KOPT-K1 (cell line): Measurements from ENCODE around the gene FAM216A.
"Not testable (repeated sequence)": the region's sequence is repeated elsewhere in the genome, so short reads cannot be mapped to it uniquely, and the experiment has no call there.

Source experiments
- H3K27ac ChIP-seq: fragments of 200-600 bp; sonication (generic); 2 replicates; pipeline ENCODE4 v1.5.1; 2016; ENCODE audit warnings: antibody characterized with exemption, mild to moderate bottlenecking, low read depth, low read length; ENCODE audit not compliant: poor library complexity, severe bottlenecking
- H3K36me3 ChIP-seq: fragments of 200-600 bp; sonication (generic); 2 replicates; pipeline ENCODE4 v1.5.1; 2017; ENCODE audit warnings: antibody characterized with exemption, mild to moderate bottlenecking, low read length, moderate library complexity; ENCODE audit not compliant: insufficient read depth
- H3K9me3 ChIP-seq: fragments of 200-600 bp; sonication (generic); 2 replicates; pipeline ENCODE4 v1.5.1; 2017; ENCODE audit warnings: antibody characterized with exemption, low read length, mild to moderate bottlenecking; ENCODE audit not compliant: insufficient read depth, poor library complexity, severe bottlenecking

The FAM216A gene

DNA sequence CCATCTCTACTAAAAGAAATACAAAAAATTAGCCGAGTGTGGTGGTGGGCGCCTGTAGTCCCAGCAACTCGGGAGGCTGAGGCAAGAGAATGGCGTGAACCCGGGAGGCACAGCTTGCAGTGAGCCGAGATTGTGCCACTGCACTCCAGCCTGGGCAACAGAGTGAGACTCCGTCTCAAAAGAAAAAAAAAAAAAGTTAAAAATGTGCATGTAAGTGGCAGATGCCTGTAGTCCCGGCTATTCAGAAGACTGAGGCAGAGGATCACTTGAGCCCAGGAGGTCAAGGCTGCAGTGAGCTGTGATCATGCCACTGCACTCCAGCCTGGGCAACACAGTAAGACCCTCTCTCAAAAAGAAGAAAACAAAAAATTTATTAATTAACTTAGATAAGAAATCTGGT lies 49.4 kb downstream of the FAM216A start:
- not testable (repeated sequence) for H3K9me3 ChIP-seq

DNA sequence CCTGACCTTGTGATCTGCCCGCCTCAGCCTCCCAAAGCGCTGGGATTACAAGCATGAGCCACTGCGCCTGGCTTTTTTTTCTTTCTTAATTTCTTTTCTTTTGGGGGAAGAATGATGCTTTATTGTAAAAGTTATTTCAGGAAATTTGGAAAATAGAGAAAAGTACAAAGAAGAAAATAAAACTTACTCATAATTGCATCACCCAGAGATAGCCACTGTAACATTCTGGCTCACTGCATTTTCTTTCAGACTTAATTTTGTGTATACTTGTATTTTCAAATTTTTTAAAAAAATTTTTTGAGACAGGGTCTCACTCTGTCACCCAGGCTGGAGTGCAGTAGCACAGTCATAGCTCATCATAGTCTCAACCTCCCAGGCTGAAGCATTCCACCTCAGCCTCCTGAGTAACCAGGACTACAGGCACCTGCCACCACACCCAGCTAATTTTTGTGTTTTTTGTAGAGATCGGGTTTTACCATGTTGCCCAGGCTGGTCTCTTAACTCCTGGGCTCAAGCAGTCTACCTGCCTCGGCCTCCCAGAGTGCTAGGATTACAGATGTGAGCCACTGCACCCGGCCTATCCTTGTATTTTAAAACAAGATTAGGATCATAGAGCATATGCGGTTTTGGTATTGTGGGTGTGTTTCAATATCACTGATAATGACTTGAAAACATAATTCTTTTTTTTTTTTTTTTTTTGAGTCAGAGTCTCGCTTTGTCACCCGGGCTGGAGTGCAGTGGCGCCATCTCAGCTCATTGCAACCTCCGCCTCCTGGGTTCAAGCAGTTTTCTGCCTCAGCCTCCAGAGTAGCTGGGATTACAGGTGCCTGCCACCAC lies 52.4 kb downstream of the FAM216A start:
- H3K9me3 ChIP-seq, H3K36me3 ChIP-seq, H3K27ac ChIP-seq: not testable (repeated sequence)

More for the DNA sequence above, 49.4 kb downstream of the FAM216A start:
- H3K27ac ChIP-seq, H3K36me3 ChIP-seq: not testable (repeated sequence)

DNA sequence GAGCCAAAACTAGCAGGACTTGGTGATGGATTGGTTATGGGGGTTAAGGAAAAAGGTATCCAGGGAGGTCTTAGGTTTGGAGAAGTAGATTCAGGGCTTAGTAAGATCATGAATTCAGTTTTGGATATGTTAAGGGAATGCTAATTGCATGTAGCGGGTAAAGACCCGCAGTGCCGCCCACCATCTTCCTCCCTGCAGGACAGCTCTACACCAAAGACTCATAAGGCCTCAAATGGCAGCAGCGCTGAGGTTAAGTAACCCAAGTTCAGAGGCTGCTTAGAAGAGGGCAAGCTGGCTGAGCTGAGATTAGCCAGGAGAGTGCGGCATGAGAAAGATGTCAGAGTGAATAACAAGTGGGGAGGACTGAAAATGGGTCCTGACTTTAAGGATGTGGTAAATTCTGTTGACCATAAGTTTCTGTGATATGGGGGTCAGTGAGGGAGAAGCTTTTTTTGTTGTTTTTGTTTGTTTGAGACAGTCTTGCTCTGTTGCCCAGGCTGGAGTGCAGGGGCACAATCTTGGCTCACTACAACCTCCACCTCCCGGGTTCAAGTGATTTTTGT lies 59.7 kb downstream of the FAM216A start:
- Histone ChIP-seq H3K9me3 (no peaks in the 10 kb centered on the region), H3K36me3 (peaks cover 40% of the 10 kb centered on the region), H3K27ac (no peak overlapping the region)

GRCh38 chr12:110530511-110530910 lies 61.9 kb downstream of the FAM216A start:
- Histone ChIP-seq H3K27ac (no peak overlapping the region), H3K36me3 (peaks cover 62% of the 10 kb centered on the region), H3K9me3 (no peaks in the 10 kb centered on the region)

GRCh38 chr12:110531741-110532333 lies 63.2 kb downstream of the FAM216A start:
- no peak overlapping the region for H3K27ac ChIP-seq
- peaks cover 75% of the 10 kb centered on the region for H3K36me3 ChIP-seq
- no peaks in the 10 kb centered on the region for H3K9me3 ChIP-seq

GRCh38 chr12:110532644-110533043 lies 64.0 kb downstream of the FAM216A start:
- no peak overlapping the region for H3K27ac ChIP-seq
- H3K36me3 ChIP-seq: peaks cover 83% of the 10 kb centered on the region
- H3K9me3 ChIP-seq: no peaks in the 10 kb centered on the region

GRCh38 chr12:110533607-110534006 lies 65.0 kb downstream of the FAM216A start:
- peaks cover 92% of the 10 kb centered on the region for H3K36me3 ChIP-seq
- no peaks in the 10 kb centered on the region for H3K9me3 ChIP-seq
- H3K27ac ChIP-seq: no peak overlapping the region

GRCh38 chr12:110534811-110535210 lies 66.2 kb downstream of the FAM216A start:
- Histone ChIP-seq H3K9me3 (no peaks in the 10 kb centered on the region), H3K36me3 (peaks cover 95% of the 10 kb centered on the region)

GRCh38 chr12:110536834-110537604 lies 68.4 kb downstream of the FAM216A start:
- Histone ChIP-seq H3K27ac (no peak overlapping the region), H3K9me3 (no peaks in the 10 kb centered on the region), H3K36me3 (peaks cover 93% of the 10 kb centered on the region)

More at GRCh38 chr12:110534811-110535210, 66.2 kb downstream of the FAM216A start:
- no peak overlapping the region for H3K27ac ChIP-seq

GRCh38 chr12:110537605-110538409 lies 69.2 kb downstream of the FAM216A start:
- H3K27ac ChIP-seq: no peak overlapping the region
- peaks cover 93% of the 10 kb centered on the region for H3K36me3 ChIP-seq
- H3K9me3 ChIP-seq: no peaks in the 10 kb centered on the region

GRCh38 chr12:110538869-110539622 lies 70.4 kb downstream of the FAM216A start:
- Histone ChIP-seq H3K9me3 (no peaks in the 10 kb centered on the region), H3K36me3 (peaks cover 95% of the 10 kb centered on the region), H3K27ac (no peak overlapping the region)
